PFSK-1 (cell line): ENCODE data around the gene TENT4B.

Source experiments
- POLR2AphosphoS5 ChIP-seq: IDR thresholded peaks from 2 replicates; pipeline ENCODE4 v1.6.1; 2012; ENCODE audit warnings: low read depth, mild to moderate bottlenecking, control low read depth, low read length, moderate library complexity
- REST ChIP-seq, 2 experiments: IDR thresholded peaks; 2 replicates each; pipeline versions ENCODE4 v1.6.1 to v1.8.0; 2011 to 2012; ENCODE audit warnings: low read depth in 2 of 2, low read length in 2 of 2, control low read depth in 1 of 2, inconsistent platforms in 1 of 2, mild to moderate bottlenecking in 1 of 2, moderate library complexity in 1 of 2; ENCODE audit not compliant: insufficient read depth in 1 of 2

GRCh38 chr16:50173316-50173715 lies 20.2 kb downstream of the TENT4B start:
- TF ChIP-seq POLR2AphosphoS5 (no peak), REST (IDR thresholded peaks at IDR 0.05; ENCODE audit: insufficient read depth in 1 of 2, low read depth in 2 of 2, low read length in 2 of 2) (no peak)
